NCI-H748 treated with DMSO at 0.1 percent for 48 hours (cell line): ENCODE data around the gene POR.

Experiments used
- DNase-seq: peaks from one replicate; lab custom pipeline; 2025; lab: John Stamatoyannopoulos, UW

The POR gene

DNA sequence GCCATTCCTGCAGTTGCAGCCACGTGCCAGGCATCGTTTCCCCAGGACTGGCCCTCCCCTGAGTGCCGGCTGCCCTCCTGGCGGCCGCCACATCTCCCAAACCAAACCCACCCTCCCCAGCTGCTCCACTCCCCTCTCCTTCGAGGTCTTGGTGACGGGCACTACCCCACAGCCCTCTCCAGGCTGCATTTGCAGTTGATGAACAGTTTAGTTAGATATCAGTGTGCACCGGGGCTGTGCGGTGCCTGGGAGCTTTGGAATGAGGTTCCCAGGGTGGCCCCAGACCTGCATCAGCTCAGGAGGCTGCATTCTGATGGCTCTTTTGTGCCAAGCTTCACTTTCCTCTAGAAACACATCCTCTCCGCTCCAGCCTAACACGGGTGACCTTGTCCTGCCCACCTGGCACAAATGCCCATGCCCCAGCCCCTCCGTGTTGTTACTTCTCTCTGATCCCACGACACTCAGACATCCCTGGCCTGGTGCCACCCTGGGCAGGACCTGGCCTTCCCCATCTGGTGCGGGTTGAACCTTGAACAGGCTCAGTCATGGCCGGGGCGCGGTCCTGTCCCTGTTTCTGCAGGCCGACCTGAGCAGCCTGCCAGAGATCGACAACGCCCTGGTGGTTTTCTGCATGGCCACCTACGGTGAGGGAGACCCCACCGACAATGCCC lies 64.9 kb downstream of the POR start:
- DNase-seq = no peak

GRCh38 chr7:75980430-75981202 lies 65.7 kb downstream of the POR start:
- DNase-seq = no peak

DNA sequence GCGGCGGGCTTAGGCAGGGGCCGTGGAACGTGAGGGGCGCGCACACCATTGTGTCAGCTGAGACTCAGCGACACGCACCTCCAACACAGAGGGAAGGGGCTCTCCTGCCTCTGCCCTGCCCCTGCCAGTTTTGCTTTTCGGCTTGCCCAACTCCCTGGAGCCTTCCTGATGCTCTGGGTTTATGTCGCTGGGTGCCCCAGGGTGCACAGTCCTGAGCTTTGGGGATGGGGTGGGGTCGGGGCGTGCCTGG lies 66.2 kb downstream of the POR start:
- DNase-seq = no peak

DNA sequence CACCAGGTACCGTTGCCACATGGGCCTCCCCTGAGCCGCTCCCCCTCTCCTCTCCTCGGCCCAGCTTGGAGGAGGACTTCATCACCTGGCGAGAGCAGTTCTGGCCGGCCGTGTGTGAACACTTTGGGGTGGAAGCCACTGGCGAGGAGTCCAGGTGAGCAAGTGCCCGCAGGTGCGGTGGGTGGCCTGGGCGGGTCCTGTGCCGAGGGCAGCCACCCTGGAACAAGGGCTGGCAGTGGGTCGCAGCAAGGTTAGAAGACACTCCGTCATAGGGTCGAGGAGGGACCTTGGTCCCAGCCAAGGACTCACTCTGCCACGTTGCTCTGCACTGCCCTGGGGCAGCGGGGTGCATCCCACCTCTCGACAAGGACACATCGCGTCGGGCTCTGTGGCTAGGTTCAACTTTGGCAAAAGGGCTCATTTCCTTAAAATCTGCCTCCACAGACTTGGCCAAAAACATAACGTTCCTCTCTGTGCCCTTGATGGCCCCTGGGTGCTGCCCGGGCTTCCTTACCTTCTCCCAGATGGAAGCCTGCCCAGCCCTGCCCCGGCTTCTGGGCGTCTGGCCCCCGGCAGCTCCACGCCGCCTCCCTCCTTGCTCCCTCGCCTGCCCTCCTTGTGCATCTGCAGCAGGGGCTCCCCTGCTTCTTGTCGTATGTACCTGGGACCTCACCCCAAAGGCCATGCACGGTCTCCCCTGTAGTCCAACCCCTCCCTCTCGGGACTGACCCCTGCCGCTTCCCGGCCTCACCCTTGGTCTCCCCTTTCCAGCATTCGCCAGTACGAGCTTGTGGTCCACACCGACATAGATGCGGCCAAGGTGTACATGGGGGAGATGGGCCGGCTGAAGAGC lies 66.7 kb downstream of the POR start:
- DNase-seq = no peak

DNA sequence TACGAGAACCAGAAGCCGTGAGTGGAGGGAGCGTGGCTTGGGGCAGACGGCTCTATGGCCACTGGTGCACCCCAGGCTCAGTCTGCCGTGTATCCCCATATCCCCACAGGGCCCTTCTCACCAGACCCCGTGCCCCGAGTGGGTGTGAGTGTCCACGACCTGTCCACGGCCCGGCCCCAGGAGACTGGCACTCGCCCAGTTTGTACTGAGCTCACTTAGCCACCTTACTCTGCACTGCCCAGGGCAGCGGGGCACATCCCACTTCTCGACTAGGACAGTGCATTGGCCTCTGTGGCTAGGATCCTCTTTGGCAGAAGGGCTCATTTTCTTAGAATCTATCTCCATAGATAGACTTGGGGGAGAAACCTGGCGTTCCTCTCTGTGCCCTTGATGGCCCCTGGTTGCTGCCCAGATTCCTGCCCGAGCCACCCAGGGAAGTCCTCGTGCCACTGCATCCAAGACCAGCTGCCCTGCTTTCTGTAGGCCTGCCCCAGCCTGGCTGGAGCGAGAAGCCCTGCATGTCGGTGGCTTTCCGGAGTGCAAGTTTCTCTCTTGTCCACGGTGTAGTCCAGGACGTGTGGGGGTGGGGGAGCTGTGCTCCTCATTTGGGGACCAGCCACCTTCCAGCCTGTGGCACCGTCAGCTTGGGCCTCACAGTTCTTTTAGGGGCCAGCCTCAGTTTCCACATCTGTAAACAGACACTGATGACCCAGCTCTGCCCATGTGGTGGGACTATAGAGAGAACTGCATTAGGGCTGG lies 67.5 kb downstream of the POR start:
- DNase-seq = no peak

GRCh38 chr7:75983471-75984129 lies 68.6 kb downstream of the POR start:
- no peak for DNase-seq

- no peak for DNase-seq
Measured at GRCh38 chr7:75984130-75985008, 69.4 kb downstream of the POR start.

- DNase-seq = no peak
Measured at GRCh38 chr7:75985009-75985517, 70.1 kb downstream of the POR start.

DNA sequence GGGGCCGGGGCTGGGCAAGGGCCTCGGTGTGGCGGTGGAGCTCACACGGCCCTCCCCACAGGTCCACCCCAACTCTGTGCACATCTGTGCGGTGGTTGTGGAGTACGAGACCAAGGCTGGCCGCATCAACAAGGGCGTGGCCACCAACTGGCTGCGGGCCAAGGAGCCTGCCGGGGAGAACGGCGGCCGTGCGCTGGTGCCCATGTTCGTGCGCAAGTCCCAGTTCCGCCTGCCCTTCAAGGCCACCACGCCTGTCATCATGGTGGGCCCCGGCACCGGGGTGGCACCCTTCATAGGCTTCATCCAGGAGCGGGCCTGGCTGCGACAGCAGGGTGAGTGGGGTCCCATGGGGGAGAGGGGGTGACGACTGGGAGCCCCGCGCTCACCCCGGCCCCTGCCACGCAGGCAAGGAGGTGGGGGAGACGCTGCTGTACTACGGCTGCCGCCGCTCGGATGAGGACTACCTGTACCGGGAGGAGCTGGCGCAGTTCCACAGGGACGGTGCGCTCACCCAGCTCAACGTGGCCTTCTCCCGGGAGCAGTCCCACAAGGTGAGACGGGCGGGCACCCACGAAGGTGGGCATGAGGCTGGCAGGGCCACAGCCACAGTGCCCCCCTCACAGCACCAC lies 70.7 kb downstream of the POR start:
- no peak for DNase-seq

- DNase-seq = no peak
Measured at GRCh38 chr7:75986147-75986781, 71.3 kb downstream of the POR start.

- no peak for DNase-seq
Measured at GRCh38 chr7:75987026-75987804, 72.3 kb downstream of the POR start.

- no peak for DNase-seq
Measured at GRCh38 chr7:75987805-75988567, 73.0 kb downstream of the POR start.

GRCh38 chr7:75988568-75989499 lies 73.9 kb downstream of the POR start:
- DNase-seq = no peak

DNA sequence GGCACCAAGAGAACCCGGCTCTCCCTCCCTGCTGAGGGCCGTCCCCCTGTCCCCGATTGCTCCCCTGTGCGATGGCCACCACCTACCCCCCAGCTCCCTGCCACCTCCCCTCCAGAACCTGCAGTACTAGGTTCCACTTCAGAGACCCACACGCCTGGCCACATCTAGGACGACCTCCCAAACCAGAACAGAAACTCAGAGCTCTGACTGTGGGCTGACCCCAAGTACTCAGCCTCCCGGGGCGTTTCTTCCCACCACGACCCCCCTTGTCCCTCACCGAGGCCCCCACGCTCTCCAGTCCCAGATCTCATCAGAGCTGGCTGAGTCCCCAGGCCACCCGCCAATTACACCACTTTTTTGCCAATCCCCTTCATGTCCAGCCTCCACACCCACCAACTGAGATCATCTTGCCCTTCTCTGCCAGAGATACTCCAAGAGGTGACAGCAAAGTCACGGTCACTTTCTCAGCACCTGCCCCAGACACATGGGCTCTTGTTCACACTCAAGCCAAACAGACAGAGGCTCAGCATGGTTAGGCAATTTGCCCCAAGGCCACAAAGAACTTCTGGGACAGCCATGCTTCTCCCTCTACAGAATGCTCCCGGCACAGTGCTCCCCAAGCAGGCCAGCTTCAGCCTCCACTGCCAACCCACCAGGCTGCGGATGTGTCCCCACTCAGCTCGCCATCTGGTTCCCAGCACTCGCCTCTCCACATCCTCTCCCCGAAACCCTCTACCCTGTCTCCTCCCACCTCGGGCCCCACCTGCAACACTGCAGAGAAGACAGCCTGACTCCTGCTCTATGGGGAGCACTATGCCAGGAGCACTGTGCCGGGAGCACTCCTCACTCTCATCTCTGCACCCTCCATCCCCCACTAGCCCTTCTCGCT lies 74.8 kb downstream of the POR start:
- DNase-seq = no peak

- no peak for DNase-seq
Measured at GRCh38 chr7:75991531-75992082, 76.7 kb downstream of the POR start.
